Psoas muscle (tissue), 8 donors: Measurements from ENCODE around the gene LSS. TPM values are rescaled to one million over a fixed set of nuclear protein-coding genes. Genes with fewer than 3 reads are reported as not detected.

Experiments
- ATAC-seq, 4 donors: fragments of 200-7000 bp; cut with Tn5 transposase; one replicate each; pipeline ENCODE4 v1.9.1; 2020; ENCODE audit warnings: moderate library complexity in 3 of 4, mild to moderate bottlenecking in 2 of 4
- DNase-seq, 2 donors: peaks; one replicate each; pipeline ENCODE4 v3.0.0-alpha.2; 2020
- H3K27ac ChIP-seq: fragments of 200-600 bp; one replicate; pipeline ENCODE4 v1.8.0; 2022
- H3K27me3 ChIP-seq, 3 donors: fragments of 200-600 bp in 1 of 3; one replicate each; pipeline versions ENCODE4 v1.6.1 to v1.8.0; 2013 to 2022; ENCODE audit warnings: low read length in 2 of 3, mild to moderate bottlenecking in 2 of 3, moderate library complexity in 1 of 3; ENCODE audit not compliant: insufficient read depth in 3 of 3
- H3K36me3 ChIP-seq, 2 donors: fragments of 200-600 bp in 1 of 2; one replicate each; pipeline versions ENCODE4 v1.6.1 to v1.8.0; 2013 to 2022; ENCODE audit warnings: low read depth in 1 of 2, mild to moderate bottlenecking in 1 of 2, moderate library complexity in 1 of 2; ENCODE audit not compliant: insufficient read depth in 1 of 2
- H3K4me1 ChIP-seq: fragments of 200-600 bp; one replicate; pipeline ENCODE4 v1.8.0; 2022
- H3K4me3 ChIP-seq: fragments of 200-600 bp; one replicate; pipeline ENCODE4 v1.8.0; 2022; ENCODE audit warnings: mild to moderate bottlenecking
- H3K9me3 ChIP-seq: fragments of 200-600 bp; one replicate; pipeline ENCODE4 v1.8.0; 2022
- CTCF ChIP-seq: fragments of 200-600 bp; IDR thresholded peaks from one replicate; pipeline ENCODE4 v1.8.0; 2022; ENCODE audit warnings: antibody characterized with exemption
- WGBS, 3 donors: extraction: QIAGEN DNeasy Blood & Tissue Kit; methylation state at CpG; one replicate each; pipeline versions ENCODE4 v1.1.6 to v1.1.7; 2013; 5-methylcytosine and 5-hydroxymethylcytosine counted together
- intact Hi-C, 2 donors: fragments of 100-400 bp; cut with DNase I; formaldehyde crosslinking; loops; one replicate each; pipeline versions ENCODE4 v1.11.0 to v1.14.2; 2022
- polyA plus RNA-seq, 3 donors: library from polyadenylated mRNA; stranded (reverse); fragments of 200-250 nt; gene quantifications; one replicate each; pipeline ENCODE4 v1.2.3, GENCODE V29; 2013
- total RNA-seq, 4 donors: library from RNA; stranded (reverse); fragmentation: NEBNext Ultra II Directional in 2 of 4; extraction: Animal tissue kit (Norgen Biotek cat#: 25700) in 2 of 4; gene quantifications; one replicate each; pipeline versions ENCODE4 v1.2.1 to v1.2.4, GENCODE V29; 2021 to 2023
- donor health status: healthy with polysubstance abuse.
- donor health status: DM: no; HTN: no; CAD: no; lungs with moderate emphysema.
- donor health status: Bipolar disorder and iron deficiency.
- donor health status: healthy.
- donor health status: DM: yes; HTN: yes; CAD: no.
- donor health status: DM: no; HTN: no; CAD: no.
- donor health status: DM: no; HTN: no; CAD: no.
- donor health status: DM: yes; HTN: yes; CAD: no.

Gene LSS
- total and polyA plus RNA-seq, 7 donors = 10.7 to 31.5 (median 24.8) TPM

- peaks cover 11 to 100% of the 10 kb centered on the region in 2 donors for H3K36me3 ChIP-seq
- no peak for ATAC-seq
- H3K4me1 ChIP-seq = peaks cover 11% of the 10 kb centered on the region
- TF ChIP-seq CTCF = no peak
- no peaks in the 10 kb centered on the region for H3K27me3 ChIP-seq
- no peak overlapping the region for H3K4me3 ChIP-seq
- WGBS, 3 donors = 80 to 97% (median 96%) methylated on average over 2 of the region's 2 CpGs
- H3K9me3 ChIP-seq = no peaks in the 10 kb centered on the region
- no peak for DNase-seq
- no peak overlapping the region for H3K27ac ChIP-seq
- intact Hi-C loops = loop anchor here in 1 of 2 donors (5.0 to 10.0 kb wide), 2 partner anchors 176 to 218 kb away; no protein-coding TSS in a partner anchor
Observed at GRCh38 chr21:46248827-46249226, 20.3 kb upstream of the LSS start.

DNA sequence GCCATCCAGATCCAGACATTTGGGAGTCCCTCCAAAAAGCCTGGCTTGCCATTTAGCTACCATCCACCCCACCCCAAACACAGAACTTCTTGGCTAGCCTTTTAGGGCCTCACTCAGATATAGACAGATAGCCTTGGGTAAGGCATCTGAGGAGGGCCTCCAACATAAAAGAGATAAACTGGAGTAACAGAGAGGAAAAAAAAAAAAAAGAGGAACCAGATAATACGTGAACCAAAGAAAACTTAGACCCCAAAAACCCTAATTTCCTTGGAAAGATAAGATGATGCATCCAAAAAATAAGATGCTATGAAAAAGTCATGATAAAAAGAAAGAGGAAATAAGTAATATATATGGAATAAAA, 19.8 kb upstream of the LSS start:
- peaks cover 11 to 100% of the 10 kb centered on the region in 2 donors for H3K36me3 ChIP-seq
- H3K27ac ChIP-seq = no peak overlapping the region
- no peak for ATAC-seq
- 93 to 95% (median 95%) methylated on average over 1 of the region's 1 CpG for WGBS, 3 donors
- no peak overlapping the region for H3K4me3 ChIP-seq
- DNase-seq = no peak
- TF ChIP-seq CTCF = no peak
- H3K9me3 ChIP-seq = no peaks in the 10 kb centered on the region
- intact Hi-C loops = loop anchor here in 1 of 2 donors (5.0 to 10.0 kb wide), 2 partner anchors 176 to 219 kb away; no protein-coding TSS in a partner anchor
- H3K4me1 ChIP-seq = peaks cover 11% of the 10 kb centered on the region
- no peaks in the 10 kb centered on the region for H3K27me3 ChIP-seq

DNA sequence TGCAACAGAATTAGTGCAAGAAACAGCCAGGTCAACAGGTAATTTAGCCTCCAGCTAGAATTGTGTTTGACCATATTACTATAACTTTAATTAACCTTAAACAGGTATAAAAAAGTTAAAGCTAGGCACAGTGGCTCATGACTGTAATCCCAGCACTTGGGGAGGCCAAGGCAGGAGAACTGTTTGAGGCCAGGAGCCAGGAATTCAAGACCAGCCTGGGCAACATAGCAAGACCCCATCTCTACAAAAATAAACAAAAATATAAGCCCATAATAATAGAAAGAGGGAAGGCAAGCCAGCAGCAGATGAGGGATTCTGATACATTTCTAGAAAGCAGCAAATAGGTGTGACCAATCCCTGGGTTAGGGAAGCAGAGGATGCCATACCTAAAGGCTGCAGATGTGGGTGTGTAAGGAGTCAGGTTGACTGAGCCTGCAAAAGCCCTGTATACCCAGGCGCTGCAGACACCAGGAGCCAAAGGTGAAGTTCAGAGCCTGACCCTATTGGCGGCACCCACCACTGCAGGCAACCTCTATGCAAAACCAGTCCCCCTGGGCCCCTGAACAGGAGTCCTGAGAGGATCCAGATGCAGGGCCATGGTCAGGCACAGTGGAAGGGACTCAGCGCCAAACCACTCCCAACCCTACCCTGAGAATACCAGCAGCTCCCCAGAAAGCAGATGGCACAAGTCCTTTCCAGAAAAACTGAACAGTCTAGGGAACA, 19.3 kb upstream of the LSS start:
- DNase-seq = no peak
- Histone ChIP-seq H3K27me3 (no peaks in the 10 kb centered on the region), H3K9me3 (no peaks in the 10 kb centered on the region), H3K4me3 (no peak overlapping the region), H3K36me3 (peaks cover 11 to 100% of the 10 kb centered on the region in 2 donors), H3K27ac (no peak overlapping the region), H3K4me1 (peaks cover 11% of the 10 kb centered on the region)
- ATAC-seq = no peak
- no peak for TF ChIP-seq CTCF
- 95 to 98% (median 96%) methylated on average over 3 of the region's 3 CpGs for WGBS, 3 donors
- intact Hi-C loops = loop anchor here in 1 of 2 donors (5.0 to 10.0 kb wide), 2 partner anchors 177 to 219 kb away; no protein-coding TSS in a partner anchor

DNA sequence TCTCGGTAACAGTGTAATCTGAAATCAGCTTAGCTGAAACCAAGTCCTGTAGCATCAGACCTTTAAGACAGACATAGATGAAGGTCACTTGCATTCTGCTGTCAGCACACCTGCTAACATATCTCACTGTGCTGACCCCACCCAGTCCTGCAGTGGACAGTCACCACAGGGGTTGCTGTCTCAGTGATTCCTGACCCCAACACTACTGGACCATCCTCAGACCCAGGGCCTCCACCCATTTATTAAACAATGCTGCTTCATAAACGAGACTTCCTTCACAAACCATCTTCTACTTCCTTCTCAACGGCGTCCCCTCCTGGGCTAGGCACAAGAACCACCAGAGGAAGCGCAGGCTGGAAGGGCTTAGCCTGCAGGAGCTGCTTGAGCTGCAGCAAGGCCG, 17.8 kb upstream of the LSS start:
- Histone ChIP-seq H3K27me3 (no peaks in the 10 kb centered on the region), H3K4me3 (no peak overlapping the region), H3K36me3 (peaks cover 11 to 100% of the 10 kb centered on the region in 2 donors), H3K9me3 (no peaks in the 10 kb centered on the region), H3K27ac (no peak overlapping the region), H3K4me1 (no peaks in the 10 kb centered on the region)
- WGBS, 3 donors = 83 to 90% (median 87%) methylated on average over 6 of the region's 6 CpGs
- DNase-seq (no peak), ATAC-seq (no peak)
- intact Hi-C loops = loop anchor here in 1 of 2 donors (5.0 to 10.0 kb wide), 2 partner anchors 178 to 221 kb away; no protein-coding TSS in a partner anchor
- no peak for TF ChIP-seq CTCF
